Endothelial cell of umbilical vein (primary cell): ENCODE data around the gene LENG8. TPM values are rescaled to one million over a fixed set of nuclear protein-coding genes. Genes with fewer than 3 reads are reported as not detected.

ENCODE experiments used
- BruUV-seq: library from RNA; stranded (reverse); fragments of 400-500 nt; replicated peaks from 2 replicates; lab custom pipeline; 2021; lab: Mats Ljungman, UMichigan
- CTCF ChIA-PET: fragments of 300-600, 350-600 bp; sonication (Branson Sonifier 250); formaldehyde crosslinking; loops from one replicate; lab custom pipeline; 2021; ENCODE audit warnings: antibody characterized with exemption, inconsistent platforms; lab: Charles Lee
- POLR2A ChIA-PET: fragments of 300-600, 350-600 bp; sonication (Branson Sonifier 250); formaldehyde crosslinking; loops from one replicate; lab custom pipeline; 2021; ENCODE audit warnings: antibody characterized with exemption, inconsistent platforms; lab: Charles Lee
- DNase-seq: peaks from one replicate; pipeline ENCODE4 v3.0.0-alpha.2; 2011; ENCODE audit warnings: low read depth, low spot score
- FAIRE-seq: peaks from 2 replicates; lab custom pipeline; 2011; peaks lifted over from hg19 to GRCh38; lab: Jason Lieb, UNC
- H2AFZ ChIP-seq: 2 replicates; pipeline ENCODE4 v1.6.0; 2012; ENCODE audit warnings: low read depth, low read length, control low read depth, inconsistent platforms
- H3K27ac ChIP-seq: 2 replicates; pipeline ENCODE4 v1.5.1; 2011; ENCODE audit warnings: low read depth, mild to moderate bottlenecking, control low read depth, low read length, moderate library complexity; ENCODE audit not compliant: insufficient read depth
- H3K27me3 ChIP-seq, 2 experiments: 2 replicates each; pipeline versions ENCODE4 v1.6.0 to v1.6.1; 2011; ENCODE audit warnings: low read length in 2 of 2, mixed read lengths in 1 of 2; ENCODE audit not compliant: control insufficient read depth in 2 of 2, insufficient read depth in 2 of 2
- H3K36me3 ChIP-seq, 2 experiments: 2 replicates in 1 of 2; 3 replicates in 1 of 2; pipeline ENCODE4 v1.5.1; 2011; ENCODE audit warnings: low read length in 2 of 2, mild to moderate bottlenecking in 1 of 2, moderate library complexity in 1 of 2; ENCODE audit not compliant: control insufficient read depth in 2 of 2, insufficient read depth in 2 of 2; ENCODE audit errors: extremely low read depth in 1 of 2
- H3K4me1 ChIP-seq: 3 replicates; pipeline ENCODE4 v1.5.1; 2011; ENCODE audit warnings: mild to moderate bottlenecking, low read length; ENCODE audit not compliant: control insufficient read depth, insufficient read depth; ENCODE audit errors: extremely low read depth
- H3K4me2 ChIP-seq: 2 replicates; pipeline ENCODE4 v1.6.1; 2011; ENCODE audit warnings: low read length, control low read depth, mixed read lengths; ENCODE audit not compliant: insufficient read depth
- H3K4me3 ChIP-seq, 3 experiments: fragments of 200-600 bp in 1 of 3; sonication (generic), shearing (Covaris generic) in 1 of 3; replicated peaks in 1 of 3; 2 replicates each; pipeline ENCODE4 v1.5.1; 2011 to 2016; ENCODE audit warnings: control low read depth in 3 of 3, low read length in 3 of 3, mild to moderate bottlenecking in 2 of 3, inconsistent platforms in 1 of 3, low read depth in 1 of 3, moderate library complexity in 1 of 3; ENCODE audit not compliant: insufficient read depth in 1 of 3
- H3K79me2 ChIP-seq: 2 replicates; pipeline ENCODE4 v1.6.0; 2012; ENCODE audit warnings: low read length, inconsistent platforms; ENCODE audit not compliant: control insufficient read depth, insufficient read depth
- H3K9ac ChIP-seq: replicated peaks from 2 replicates; pipeline ENCODE3; 2011; ENCODE audit warnings: low read length, control low read depth; ENCODE audit not compliant: insufficient read depth; ENCODE audit errors: extremely low read depth
- H3K9me1 ChIP-seq: replicated peaks from 3 replicates; pipeline ENCODE4 v1.6.0; 2011; ENCODE audit warnings: mild to moderate bottlenecking, low read length; ENCODE audit not compliant: control insufficient read depth, insufficient read depth; ENCODE audit errors: extremely low read depth
- H3K9me3 ChIP-seq: replicated peaks from 2 replicates; pipeline ENCODE4 v1.5.1; 2012; ENCODE audit warnings: low read length, inconsistent platforms; ENCODE audit not compliant: control insufficient read depth, insufficient read depth
- H4K20me1 ChIP-seq: replicated peaks from 2 replicates; pipeline ENCODE3; 2011; ENCODE audit warnings: mild to moderate bottlenecking, low read length; ENCODE audit not compliant: control insufficient read depth, insufficient read depth; ENCODE audit errors: extremely low read depth
- CTCF ChIP-seq, 2 donors: IDR thresholded peaks; 1 replicate in 1 of 2; 2 replicates in 1 of 2; pipeline ENCODE4 v1.5.1; 2011; ENCODE audit warnings: low read length in 2 of 2, mild to moderate bottlenecking in 2 of 2, moderate library complexity in 2 of 2, control low read depth in 1 of 2, inconsistent platforms in 1 of 2, low read depth in 1 of 2; ENCODE audit not compliant: insufficient read depth in 1 of 2; ENCODE audit errors: extremely low read depth in 1 of 2
- EZH2 ChIP-seq: IDR thresholded peaks from 2 replicates; pipeline ENCODE4 v1.6.1; 2012; ENCODE audit warnings: borderline replicate concordance, low read depth, mild to moderate bottlenecking, moderate library complexity, low read length, inconsistent platforms; ENCODE audit not compliant: severe bottlenecking
- GATA2 ChIP-seq: IDR thresholded peaks from 2 replicates; pipeline ENCODE4 v1.7.0; 2011; ENCODE audit warnings: low read depth, mild to moderate bottlenecking, moderate library complexity, mixed read lengths, low read length; ENCODE audit not compliant: insufficient read length, insufficient read depth
- JUN ChIP-seq: IDR thresholded peaks from 2 replicates; pipeline ENCODE4 v1.6.1; 2011; ENCODE audit warnings: borderline replicate concordance, low read depth; ENCODE audit not compliant: insufficient read length, insufficient read depth
- MYC ChIP-seq: IDR thresholded peaks from one replicate; pipeline ENCODE4 v1.6.1; 2011; ENCODE audit warnings: mild to moderate bottlenecking, low read depth, low read length
- POLR2AphosphoS5 ChIP-seq: IDR thresholded peaks from 2 replicates; pipeline ENCODE4 v1.6.1; 2012; ENCODE audit warnings: low read depth, mild to moderate bottlenecking, control low read depth, low read length, moderate library complexity; ENCODE audit not compliant: insufficient read depth
- dilution Hi-C: fragments of 300-500 bp; cut with MboI; formaldehyde crosslinking; loops from one replicate; pipeline ENCODE4 v1.15.0; 2019; ENCODE audit warnings: low sequenced_read_pairs; ENCODE audit not compliant: extremely low pct_ligation_motif_present
- intact Hi-C: fragments of 100-400 bp; cut with micrococcal nuclease; formaldehyde crosslinking; loops from one replicate; pipeline ENCODE4 v1.10.0; 2022
- polyA plus RNA-seq, 4 experiments: library from polyadenylated mRNA; depleted of rRNA in 3 of 4; stranded (reverse) in 3 of 4; unstranded in 1 of 4; fragments of >200 nt; gene quantifications; 2 replicates each; pipeline versions ENCODE4 v1.2.1 to v1.2.3, GENCODE V29; 2011 to 2012; ENCODE audit warnings: missing spikeins in 1 of 4
- total RNA-seq: library from RNA; stranded (reverse); gene quantifications from 2 replicates; pipeline ENCODE4 v1.2.3, GENCODE V29; 2021
- TF ChIP-seq, protein P1 (sequence below): IDR thresholded peaks from 2 replicates; pipeline ENCODE4 v1.6.1; 2011; ENCODE audit not compliant: insufficient read depth, insufficient read length

LENG8 gene
- total and polyA plus RNA-seq, 2 donors (not counting 3 experiments of a cell fraction or from before 2014, with no cell fraction given): 130 to 218 TPM

DNA sequence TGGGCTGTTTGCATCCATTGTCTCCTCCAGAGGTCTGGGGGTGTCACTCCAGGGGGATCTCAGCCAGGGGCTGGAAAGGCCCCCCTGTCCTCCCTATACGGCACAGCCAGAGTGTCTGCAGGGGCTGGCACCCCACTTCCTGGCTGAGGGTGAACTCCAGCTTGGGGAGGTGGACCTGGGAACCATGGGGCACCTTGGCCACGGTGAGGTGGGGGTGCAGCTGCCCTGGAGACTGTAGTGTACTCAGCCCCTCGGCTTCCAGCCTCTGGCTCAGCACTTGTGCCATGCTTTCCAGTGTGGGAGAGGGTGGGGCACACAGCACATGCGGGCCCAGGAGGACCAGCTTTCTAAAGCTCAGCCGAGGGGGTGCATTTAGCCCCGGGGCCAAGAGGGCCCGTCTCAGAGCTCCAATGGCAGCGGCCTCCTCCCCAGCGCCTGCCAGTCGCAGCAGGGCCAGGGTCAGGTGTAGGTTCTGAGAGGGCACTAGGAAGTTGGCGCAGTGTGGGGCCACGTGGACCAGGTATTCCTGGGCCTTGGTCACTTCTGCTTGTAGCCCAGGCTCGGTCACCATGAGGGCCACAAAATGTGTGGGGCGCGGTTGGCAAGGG lies 13.2 kb downstream of the LENG8 start:
- dilution Hi-C loops (no loop called here), intact Hi-C loops (loop anchor here (2.0 to 10.0 kb wide), 6 partner anchors 271 to 1193 kb away; partner anchors contain the start of genes MYADM, PPP1R12C, RDH13 and TSEN34)
- BruUV-seq: no TSS peak

GRCh38 chr19:54462655-54463530 lies 13.9 kb downstream of the LENG8 start:
- peak overlapping the region; percentile 22 to 46 (median 37) for H3K4me3 ChIP-seq
- CTCF ChIA-PET: interaction anchor here (1.0 to 2.4 kb wide), 5 partner anchors 11 to 24 kb away, joined by 3 to 21 read pairs (median 5); partner anchors contain the start of genes CDC42EP5 and LENG8

More for the DNA sequence above, 13.2 kb downstream of the LENG8 start:
- FAIRE-seq: no peak
- H3K36me3 ChIP-seq: peaks cover 11 to 38% of the 10 kb centered on the region in 2 experiments
- H3K79me2 ChIP-seq: peaks cover 31% of the 10 kb centered on the region
- ChIA-PET POLR2A (interaction anchor here (0.6 to 2.4 kb wide), 3 partner anchors 9 to 13 kb away, joined by 3 to 11 read pairs (median 4); partner anchors contain the start of genes CDC42EP5 and LENG8), CTCF (interaction anchor here (1.0 to 2.4 kb wide), 6 partner anchors 11 to 23 kb away, joined by 3 to 21 read pairs (median 5); partner anchors contain the start of genes CDC42EP5 and LENG8)
- peak overlapping the region in 1 of 3 experiments; percentile 46 for H3K4me3 ChIP-seq
- peak; percentile 19 for DNase-seq
- TF ChIP-seq, protein P1, sequence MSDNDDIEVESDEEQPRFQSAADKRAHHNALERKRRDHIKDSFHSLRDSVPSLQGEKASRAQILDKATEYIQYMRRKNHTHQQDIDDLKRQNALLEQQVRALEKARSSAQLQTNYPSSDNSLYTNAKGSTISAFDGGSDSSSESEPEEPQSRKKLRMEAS: no peak
- no peak for TF ChIP-seq POLR2AphosphoS5
- TF ChIP-seq JUN: no peak
- H3K27me3 ChIP-seq: no peaks in the 10 kb centered on the region
- H2AFZ ChIP-seq: no peak overlapping the region
- peaks cover 29% of the 10 kb centered on the region for H3K4me1 ChIP-seq
- H3K27ac ChIP-seq: peak overlapping the region; percentile 85
- H3K9me1 ChIP-seq: no peaks in the 10 kb centered on the region
- H3K9ac ChIP-seq: peak overlapping the region; percentile 79
- H4K20me1 ChIP-seq: no peaks in the 10 kb centered on the region
- H3K4me2 ChIP-seq: peak overlapping the region; percentile 75
- H3K9me3 ChIP-seq: no peaks in the 10 kb centered on the region

More at GRCh38 chr19:54462655-54463530, 13.9 kb downstream of the LENG8 start:
- Histone ChIP-seq H3K27me3 (no peaks in the 10 kb centered on the region), H4K20me1 (no peaks in the 10 kb centered on the region), H3K9me1 (no peaks in the 10 kb centered on the region), H3K36me3 (peaks cover 10 to 32% of the 10 kb centered on the region in 2 experiments), H3K9ac (peak overlapping the region; percentile 79), H3K4me1 (peaks cover 29% of the 10 kb centered on the region), H3K9me3 (no peaks in the 10 kb centered on the region), H3K4me2 (peak overlapping the region; percentile 75), H3K79me2 (peaks cover 26% of the 10 kb centered on the region), H2AFZ (no peak overlapping the region), H3K27ac (peak overlapping the region; percentile 85)
- BruUV-seq: TSS peak; percentile 25
- FAIRE-seq: peak; percentile 38
- dilution Hi-C loops: no loop called here
- intact Hi-C loops: loop anchor here (1.0 to 10.0 kb wide), 8 partner anchors 8 to 1192 kb away; partner anchors contain the start of genes LENG8, MYADM, PPP1R12C and RDH13
- POLR2A ChIA-PET: interaction anchor here (0.7 to 2.4 kb wide), 6 partner anchors 10 to 626 kb away, joined by 3 to 11 read pairs (median 5); partner anchors contain the start of genes CDC42EP5 and LENG8
- DNase-seq: peak; percentile 72
- TF ChIP-seq, protein P1: peak; percentile 59
- no peak for TF ChIP-seq EZH2
- TF ChIP-seq CTCF (IDR thresholded peaks at IDR 0.05; ENCODE audit: extremely low read depth in 1 of 2, insufficient read depth in 1 of 2, low read depth in 1 of 2, low read length in 2 of 2): peak; percentile 16 to 50
- TF ChIP-seq GATA2: no peak
- TF ChIP-seq MYC: peak; percentile 18
